GM12892 (cell line): ENCODE measurements around the gene SPATA22.

ENCODE experiments used
- POLR2AphosphoS5 ChIP-seq: IDR thresholded peaks from 2 replicates; pipeline ENCODE4 v1.6.1; 2011; ENCODE audit warnings: low read depth, low read length, control low read depth
- TAF1 ChIP-seq: IDR thresholded peaks from 2 replicates; pipeline ENCODE4 v1.6.1; 2011; ENCODE audit warnings: low read depth, mild to moderate bottlenecking, control low read depth, low read length, borderline replicate concordance

DNA sequence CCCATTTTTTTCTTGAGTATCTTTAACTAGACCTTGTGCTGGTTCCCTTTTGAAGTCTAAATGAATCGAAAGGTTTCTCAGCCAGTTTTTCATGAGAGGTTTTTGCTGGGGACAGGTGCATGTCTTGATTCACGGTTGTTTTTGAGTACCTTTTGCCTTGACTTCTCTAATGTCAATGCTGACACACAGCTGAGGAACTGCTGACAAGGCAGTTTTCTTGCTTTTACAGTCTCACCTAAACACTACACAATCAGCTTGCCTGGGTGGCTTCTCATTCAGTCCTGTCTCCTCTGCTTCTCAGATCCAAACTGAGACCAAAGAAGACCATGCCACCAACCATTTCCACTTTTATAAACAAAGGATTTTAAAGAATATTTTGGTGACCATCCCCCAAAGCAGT is 53.4 kb downstream of the SPATA22 start:
- TF ChIP-seq TAF1 (no peak), POLR2AphosphoS5 (no peak)
